Endothelial cell of umbilical vein (primary cell): Measurements from ENCODE around the gene DCAF5.
"Not testable (repeated sequence)": the region's sequence is repeated elsewhere in the genome, so short reads cannot be mapped to it uniquely, and the experiment has no call there.

ENCODE experiments used
- CTCF ChIP-seq, 2 donors: IDR thresholded peaks; 1 replicate in 1 of 2; 2 replicates in 1 of 2; pipeline ENCODE4 v1.5.1; 2011; ENCODE audit warnings: low read length in 2 of 2, mild to moderate bottlenecking in 2 of 2, moderate library complexity in 2 of 2, control low read depth in 1 of 2, inconsistent platforms in 1 of 2, low read depth in 1 of 2; ENCODE audit not compliant: insufficient read depth in 1 of 2; ENCODE audit errors: extremely low read depth in 1 of 2
- JUN ChIP-seq: IDR thresholded peaks from 2 replicates; pipeline ENCODE4 v1.6.1; 2011; ENCODE audit warnings: borderline replicate concordance, low read depth; ENCODE audit not compliant: insufficient read length, insufficient read depth
- MAX ChIP-seq: IDR thresholded peaks from 2 replicates; pipeline ENCODE4 v1.6.1; 2011; ENCODE audit not compliant: insufficient read depth, insufficient read length
- MYC ChIP-seq: IDR thresholded peaks from one replicate; pipeline ENCODE4 v1.6.1; 2011; ENCODE audit warnings: mild to moderate bottlenecking, low read depth, low read length
- POLR2A ChIP-seq: IDR thresholded peaks from 2 replicates; pipeline ENCODE4 v1.6.1; 2012; ENCODE audit warnings: low read depth, mild to moderate bottlenecking, control low read depth, low read length

DNA sequence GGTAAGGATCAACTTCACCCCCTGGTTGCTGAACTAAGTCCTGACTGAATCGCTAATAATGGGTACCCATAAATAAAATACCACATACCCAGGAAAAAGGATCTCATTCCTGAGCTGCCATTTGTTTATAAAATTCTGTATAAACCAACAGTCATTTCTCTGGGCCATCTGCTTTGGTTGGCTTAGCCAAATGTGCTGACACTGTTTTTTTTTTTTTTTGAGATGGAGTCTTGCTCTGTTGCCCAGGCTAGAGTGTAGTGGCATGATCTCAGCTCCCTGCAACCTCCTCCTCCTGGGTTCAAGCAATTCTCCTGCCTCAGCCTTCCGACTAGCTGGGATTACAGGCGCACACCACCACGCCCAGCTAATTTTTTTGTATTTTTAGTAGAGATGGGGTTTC lies 87.0 kb downstream of the DCAF5 start:
- TF ChIP-seq JUN; CTCF (IDR thresholded peaks at IDR 0.05; ENCODE audit: extremely low read depth in 1 of 2, insufficient read depth in 1 of 2, low read depth in 1 of 2, low read length in 2 of 2); MAX; POLR2A; MYC: not testable (repeated sequence)
